OCI-LY7 (cell line): Measurements from ENCODE around the gene PEX11B.

Experiments used
- EZH2phosphoT487 ChIP-seq: fragments of 200-600 bp; sonication (generic); IDR thresholded peaks from 2 replicates; pipeline ENCODE4 v1.6.1; 2018; ENCODE audit warnings: low read depth, borderline replicate concordance, mild to moderate bottlenecking, mixed run types, antibody characterized with exemption, low read length, moderate library complexity, mixed read lengths
- TF ChIP-seq, protein P1 (sequence below): fragments of 200-600 bp; sonication (generic); conservative IDR thresholded peaks from 2 replicates; pipeline ENCODE4 v1.5.1; 2014; ENCODE audit warnings: mild to moderate bottlenecking, antibody characterized with exemption, low read length, moderate library complexity, mixed read lengths

DNA sequence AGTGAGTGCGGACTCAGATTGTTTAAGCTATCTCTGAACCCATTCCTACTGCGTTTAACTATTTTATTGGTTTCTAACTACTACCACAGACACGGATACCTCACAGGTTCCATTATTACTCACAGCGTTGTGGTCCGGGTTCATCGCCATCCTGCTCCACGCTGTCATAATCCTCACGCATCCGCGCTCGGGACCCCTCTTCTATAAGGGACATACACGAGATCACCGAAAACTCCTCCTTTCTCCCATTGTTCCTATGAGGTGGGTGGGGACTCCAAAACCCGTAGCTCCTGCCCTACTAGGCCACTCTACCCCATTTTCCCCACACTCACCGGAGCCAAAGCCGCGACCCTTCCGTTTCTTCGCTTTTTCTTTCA, 8.2 kb upstream of the PEX11B start:
- TF ChIP-seq, protein P1, sequence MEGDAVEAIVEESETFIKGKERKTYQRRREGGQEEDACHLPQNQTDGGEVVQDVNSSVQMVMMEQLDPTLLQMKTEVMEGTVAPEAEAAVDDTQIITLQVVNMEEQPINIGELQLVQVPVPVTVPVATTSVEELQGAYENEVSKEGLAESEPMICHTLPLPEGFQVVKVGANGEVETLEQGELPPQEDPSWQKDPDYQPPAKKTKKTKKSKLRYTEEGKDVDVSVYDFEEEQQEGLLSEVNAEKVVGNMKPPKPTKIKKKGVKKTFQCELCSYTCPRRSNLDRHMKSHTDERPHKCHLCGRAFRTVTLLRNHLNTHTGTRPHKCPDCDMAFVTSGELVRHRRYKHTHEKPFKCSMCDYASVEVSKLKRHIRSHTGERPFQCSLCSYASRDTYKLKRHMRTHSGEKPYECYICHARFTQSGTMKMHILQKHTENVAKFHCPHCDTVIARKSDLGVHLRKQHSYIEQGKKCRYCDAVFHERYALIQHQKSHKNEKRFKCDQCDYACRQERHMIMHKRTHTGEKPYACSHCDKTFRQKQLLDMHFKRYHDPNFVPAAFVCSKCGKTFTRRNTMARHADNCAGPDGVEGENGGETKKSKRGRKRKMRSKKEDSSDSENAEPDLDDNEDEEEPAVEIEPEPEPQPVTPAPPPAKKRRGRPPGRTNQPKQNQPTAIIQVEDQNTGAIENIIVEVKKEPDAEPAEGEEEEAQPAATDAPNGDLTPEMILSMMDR = no peak
- TF ChIP-seq EZH2phosphoT487 = no peak
